ENCODE data around the gene PTCD1.

DNA sequence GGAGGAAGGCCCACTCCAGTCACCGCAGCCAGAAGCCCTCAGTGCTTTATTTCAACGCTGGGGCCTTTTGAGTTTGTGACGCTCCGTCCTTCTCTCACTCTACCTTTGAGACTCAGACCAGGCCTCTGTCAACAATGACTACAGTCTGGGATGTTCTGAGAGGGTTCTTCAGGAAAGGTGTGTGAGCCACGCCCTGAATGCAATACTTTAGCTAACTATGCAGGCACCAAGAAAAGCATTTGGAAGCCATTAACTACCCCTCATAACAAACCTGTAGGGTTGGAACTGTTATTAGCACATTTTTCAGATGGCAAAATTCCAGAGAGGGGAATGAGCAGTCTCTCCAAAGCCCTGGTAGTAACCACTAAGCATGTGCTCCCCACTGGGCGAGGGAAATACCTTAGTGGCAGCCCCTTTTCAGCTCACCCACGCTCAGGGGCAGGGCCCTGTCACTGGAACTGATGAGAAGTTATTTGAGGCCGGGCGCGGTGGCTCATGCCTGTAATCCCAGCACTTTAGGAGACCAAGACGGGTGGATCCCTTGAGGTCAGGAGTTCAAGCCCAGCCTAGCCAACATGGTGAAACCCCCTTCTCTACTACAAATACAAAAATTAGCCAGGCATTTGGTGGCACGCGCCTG lies 69.7 kb downstream of the PTCD1 start:
- TF ChIP-seq TAF1 (IDR thresholded peaks at IDR 0.05; ENCODE audit: borderline replicate concordance, low read depth, low read length), result no peak
- TF ChIP-seq POLR2A (IDR thresholded peaks at IDR 0.05; ENCODE audit: low read depth, low read length), result no peak
- TF ChIP-seq POLR2AphosphoS5 (IDR thresholded peaks at IDR 0.05; ENCODE audit: low read depth, low read length), result no peak
